HG03103 (cell line): ENCODE results near the gene ZFYVE28.
"Not testable (repeated sequence)": the region's sequence is repeated elsewhere in the genome, so short reads cannot be mapped to it uniquely, and the experiment has no call there.

Experiments
- ATAC-seq: cut with Tn5 transposase; IDR thresholded peaks from one replicate; pipeline ENCODE4 v1.9.1; 2021; ENCODE audit warnings: low read depth; ENCODE audit not compliant: unreplicated experiment

ZFYVE28 gene

DNA sequence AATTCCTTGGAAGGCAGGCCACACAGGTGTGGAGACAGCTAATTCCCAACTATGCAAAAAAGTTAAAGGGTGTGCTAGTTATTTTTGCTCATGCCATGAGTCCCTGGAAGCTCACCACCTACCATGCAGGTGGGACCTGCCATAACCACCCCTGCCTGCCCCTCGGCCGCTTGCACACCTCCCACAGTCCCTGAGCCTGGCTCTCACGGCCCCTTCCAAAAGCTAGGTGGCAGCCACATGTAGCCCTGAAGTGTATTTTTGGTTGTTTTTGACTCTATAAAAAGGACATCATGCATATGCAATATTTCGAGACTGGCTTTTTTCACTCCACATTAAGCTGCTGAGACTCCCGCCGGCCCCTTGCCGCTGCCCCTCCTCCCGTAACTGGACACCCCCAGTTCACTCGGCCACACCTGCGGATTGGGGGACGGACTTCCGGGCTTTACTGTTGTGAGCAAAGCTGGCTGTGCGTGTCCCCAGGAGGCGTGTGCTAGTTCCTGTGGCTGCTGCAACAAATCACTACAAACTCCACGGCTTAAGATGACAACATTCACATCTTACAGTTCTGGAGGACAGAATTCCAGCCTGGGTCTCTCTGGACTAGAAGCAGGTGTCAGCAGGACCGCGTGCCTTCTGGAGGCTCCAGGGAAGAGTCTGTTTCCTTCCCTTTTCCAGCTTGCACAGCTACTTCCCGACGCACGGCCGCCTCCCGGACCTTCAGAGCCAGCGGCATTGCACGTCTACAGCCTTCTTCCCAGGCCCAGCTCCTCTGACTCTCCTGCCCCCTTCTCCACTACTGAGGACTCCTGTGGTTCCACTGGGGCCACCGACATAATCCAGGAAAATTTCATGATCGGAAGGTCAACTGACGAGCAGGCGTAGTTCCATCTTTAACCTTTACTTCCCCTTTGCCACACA lies 24.8 kb downstream of the ZFYVE28 start:
- no peak for ATAC-seq

DNA sequence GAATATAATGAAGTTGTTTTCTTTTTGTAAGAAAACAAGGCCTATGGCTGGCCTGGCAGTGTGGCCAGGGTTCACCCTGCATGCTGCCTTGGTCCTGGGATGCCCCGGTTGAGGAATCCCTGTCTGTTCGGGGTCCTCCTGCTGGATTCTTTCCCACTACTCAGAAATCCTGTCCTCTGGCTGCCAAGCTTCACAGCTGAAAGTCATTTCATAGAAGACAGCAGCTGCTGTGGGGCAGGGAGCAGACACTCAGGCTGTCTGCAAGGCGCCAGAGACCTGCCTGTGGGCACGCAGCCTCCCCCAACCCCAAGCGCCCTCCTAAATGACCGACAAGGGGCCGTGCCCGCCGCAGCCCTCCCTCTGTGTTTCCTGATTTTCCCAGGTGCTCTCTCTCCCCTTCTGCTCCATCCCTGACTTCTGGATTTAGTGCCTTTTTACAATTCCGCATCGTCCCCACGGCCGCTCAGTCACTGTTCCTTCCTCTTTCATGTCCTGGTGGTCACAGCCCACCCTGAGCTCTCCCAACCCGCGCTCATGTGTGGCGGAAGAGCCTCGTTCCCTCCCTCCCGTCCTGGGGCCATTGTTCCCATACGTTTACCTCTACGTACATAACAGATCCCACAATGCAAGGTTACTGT lies 27.5 kb downstream of the ZFYVE28 start:
- ATAC-seq, result no peak

DNA sequence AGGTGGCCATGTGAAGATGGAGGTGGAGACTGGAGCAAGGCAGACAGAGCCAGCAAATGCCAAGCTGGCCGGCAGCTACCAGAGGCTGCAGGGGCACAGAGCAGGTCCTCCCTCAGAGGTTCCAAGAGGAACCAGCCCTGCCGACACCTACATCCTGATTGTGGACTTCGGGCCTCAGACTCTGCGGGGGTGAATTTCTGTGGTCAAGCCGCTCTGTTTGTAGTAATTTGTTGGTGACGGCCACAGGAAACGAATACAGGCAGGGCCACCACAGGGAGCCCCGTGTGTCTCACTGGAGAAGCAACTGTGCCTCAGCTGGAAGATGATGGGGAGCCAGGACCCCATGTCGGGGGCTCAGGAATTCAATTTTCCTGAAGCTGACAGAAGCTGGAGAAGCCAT lies 28.3 kb downstream of the ZFYVE28 start:
- no peak for ATAC-seq

DNA sequence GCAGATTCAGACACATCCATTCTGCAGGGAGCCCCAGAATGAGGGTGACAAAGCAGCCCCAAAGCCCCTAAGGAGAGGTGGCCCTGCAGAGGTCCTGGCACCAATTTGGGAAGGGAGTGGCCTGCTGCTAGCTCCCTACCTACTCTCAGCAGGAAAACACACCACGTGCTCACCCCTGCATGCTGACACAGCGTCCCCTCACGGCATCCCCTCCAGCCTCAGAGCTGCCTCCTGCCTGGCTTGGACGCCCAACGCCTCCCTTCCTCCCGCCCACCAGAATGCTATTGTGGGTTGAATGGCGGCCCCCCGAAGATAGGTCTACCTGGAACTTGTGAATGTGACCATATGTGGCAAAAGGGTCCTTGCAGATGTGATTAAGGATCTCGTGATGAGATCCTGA lies 28.8 kb downstream of the ZFYVE28 start:
- ATAC-seq, result no peak

DNA sequence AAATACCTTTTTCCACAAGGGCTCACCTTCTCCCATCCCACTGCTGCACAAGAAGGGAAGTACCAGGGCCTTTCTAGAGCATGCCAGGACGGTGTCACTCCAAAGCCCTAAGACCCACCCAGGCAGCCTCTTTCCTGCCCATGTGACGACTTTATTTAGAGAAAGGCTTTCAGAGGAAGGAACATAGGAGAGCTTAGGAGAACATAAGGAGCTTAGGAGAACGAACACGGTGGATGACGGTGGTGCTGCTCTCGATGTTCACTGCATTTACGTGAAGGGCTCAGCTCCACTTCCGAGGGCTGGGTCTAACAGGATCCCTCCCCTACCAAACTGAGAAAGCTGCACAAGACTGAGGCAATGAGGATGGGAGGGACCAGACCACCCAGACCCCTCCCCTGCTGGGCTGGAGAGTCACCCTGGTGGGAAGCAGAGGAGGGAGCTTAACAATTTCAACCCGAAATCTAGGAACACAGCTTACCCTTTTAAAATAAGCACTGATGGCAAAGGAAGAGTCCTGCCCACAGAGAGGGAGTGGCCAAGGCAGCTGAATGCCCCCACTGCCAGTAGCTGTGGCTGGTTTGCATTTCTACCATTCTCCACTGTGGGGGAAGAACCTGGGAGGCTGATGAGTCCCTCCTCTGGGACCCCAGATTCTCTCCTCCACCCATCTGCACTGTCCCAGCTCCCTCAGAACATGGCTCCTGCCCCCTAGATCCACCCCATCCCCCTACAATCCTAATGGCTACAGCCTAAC lies 29.8 kb downstream of the ZFYVE28 start:
- no peak for ATAC-seq

DNA sequence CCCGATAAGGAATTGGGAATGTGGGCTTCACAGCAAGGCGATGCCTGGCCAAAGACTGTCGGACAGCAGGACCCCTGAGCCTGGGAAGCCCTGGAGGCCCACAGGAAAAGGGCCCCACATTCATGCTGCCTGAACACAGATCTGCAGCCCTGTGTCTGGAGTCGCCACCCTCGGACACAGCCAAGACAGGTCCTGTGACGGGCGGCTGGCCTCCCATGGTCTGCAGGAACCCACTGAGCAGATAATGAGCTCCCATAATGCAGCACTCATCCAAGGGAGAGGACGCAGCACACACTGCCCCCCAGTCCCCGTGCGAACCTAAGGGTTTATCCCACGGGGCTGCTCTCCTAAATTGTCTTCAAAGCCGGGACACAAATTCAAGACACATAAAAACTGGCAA lies 30.6 kb downstream of the ZFYVE28 start:
- ATAC-seq, result no peak

DNA sequence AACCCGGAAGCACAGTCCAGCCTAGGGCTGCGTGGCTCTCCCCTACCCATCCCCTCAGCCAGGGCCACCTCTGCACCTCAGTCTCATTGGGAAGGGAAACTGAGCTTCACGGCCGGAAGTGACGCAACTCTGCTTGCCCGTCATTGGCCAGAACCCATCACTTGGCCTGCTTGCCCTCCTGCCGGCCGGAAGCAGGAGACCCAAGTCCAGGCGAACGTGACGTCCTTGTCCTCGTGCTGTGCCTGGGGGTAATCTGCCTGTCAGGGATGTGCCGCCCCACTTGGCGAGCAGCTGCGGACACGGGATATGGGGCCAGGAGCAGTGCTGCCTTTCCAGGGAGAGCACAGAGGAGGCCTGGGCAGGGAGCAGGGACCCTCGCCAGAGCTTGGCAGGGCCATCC lies 31.2 kb downstream of the ZFYVE28 start:
- no peak for ATAC-seq

DNA sequence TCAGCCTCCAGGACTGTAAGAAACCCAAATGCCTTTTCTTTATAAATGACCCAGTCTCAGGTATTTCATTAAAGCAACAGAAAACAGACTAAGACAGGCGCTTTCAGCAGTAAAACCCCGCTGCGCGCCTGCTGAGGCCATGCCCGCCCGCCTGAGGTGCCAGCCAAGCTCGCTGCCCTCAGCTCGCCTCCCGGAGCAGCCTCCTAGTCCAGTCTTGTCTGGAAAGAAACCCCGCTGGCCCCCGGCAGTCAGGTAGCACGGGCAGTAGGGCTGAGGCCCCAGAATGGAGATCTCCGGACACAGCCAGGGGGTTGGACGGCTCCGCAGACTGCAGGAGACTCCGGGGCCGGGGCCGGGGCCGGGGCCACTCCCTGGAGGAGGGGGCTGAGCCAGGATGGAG lies 31.7 kb downstream of the ZFYVE28 start:
- no peak for ATAC-seq

DNA sequence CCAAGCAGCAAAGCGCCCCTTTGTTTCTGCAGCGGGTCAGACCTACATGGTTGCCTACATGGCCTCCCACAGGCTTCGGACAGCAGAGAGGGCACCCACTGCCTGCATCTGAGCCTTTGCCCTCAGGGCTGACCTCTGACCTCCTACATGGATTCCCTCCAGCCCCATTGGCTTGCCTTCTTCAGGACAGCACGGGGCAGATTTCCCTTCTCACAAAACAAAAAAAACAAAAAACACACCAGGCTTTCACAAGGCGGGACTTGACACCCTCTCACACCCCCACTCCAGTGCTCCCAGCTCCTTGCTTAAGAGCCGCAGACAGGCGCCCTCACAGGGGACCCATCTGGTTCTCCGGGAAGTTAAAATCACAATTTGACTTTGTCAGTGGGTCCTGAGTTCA lies 32.9 kb downstream of the ZFYVE28 start:
- no peak for ATAC-seq

DNA sequence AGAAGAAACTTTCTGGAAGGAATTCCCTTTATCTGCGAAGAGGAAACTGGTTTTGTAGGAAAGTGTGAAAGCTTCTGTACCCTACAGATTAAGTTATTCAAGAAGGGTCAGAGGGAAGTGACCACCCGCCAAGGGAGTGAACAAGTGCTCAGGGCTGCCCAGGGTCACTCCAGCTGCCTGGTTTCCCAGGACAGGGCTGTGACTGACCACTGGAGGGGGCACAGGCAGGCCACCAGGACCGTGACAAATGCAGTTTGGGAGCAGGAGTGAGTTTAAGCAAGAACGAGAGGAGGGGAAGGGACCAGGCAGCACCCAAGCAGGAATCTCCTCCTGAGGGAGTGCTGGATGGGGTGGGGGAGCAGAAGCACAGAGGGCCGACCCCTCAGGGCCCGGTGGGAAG lies 34.2 kb downstream of the ZFYVE28 start:
- ATAC-seq, result no peak

DNA sequence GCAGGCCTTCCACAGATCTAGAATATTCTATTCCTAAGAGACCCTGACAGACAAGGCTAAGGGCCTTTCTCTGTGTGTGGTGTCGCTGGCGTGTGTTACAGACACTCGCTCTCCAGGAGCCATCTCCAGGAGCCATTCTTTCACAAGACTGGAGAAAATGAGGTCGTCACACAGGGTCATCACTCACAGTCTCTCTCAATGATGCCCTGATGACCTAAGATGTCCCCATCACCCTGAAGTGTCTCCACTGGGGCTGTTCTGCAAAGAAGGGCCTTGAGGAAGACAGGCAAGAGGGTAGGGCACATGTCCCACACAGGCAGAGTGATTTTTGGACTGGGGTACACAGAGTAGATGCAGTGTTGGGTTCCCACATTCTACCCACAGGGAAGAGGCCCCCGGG lies 34.7 kb downstream of the ZFYVE28 start:
- ATAC-seq, result no peak

DNA sequence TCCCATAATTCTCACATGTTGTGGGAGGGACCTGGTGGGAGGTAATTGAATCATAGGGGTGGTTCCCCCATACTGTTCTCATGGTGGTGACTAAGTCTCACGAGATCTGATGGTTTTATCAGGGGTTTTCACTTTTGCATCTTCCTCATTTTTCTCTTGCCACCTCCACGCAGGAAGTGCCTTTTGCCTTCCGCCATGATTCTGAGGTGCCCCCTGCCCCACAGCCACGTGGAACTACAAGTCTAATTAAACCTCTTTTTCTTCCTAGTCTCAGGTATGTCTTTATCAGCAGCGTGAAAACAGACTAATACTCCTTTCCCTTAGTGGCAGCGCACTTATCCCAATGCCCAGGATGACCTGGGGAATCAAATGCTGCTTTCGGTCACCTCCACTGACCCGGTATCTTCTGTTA lies 35.2 kb downstream of the ZFYVE28 start:
- not testable (repeated sequence) for ATAC-seq

DNA sequence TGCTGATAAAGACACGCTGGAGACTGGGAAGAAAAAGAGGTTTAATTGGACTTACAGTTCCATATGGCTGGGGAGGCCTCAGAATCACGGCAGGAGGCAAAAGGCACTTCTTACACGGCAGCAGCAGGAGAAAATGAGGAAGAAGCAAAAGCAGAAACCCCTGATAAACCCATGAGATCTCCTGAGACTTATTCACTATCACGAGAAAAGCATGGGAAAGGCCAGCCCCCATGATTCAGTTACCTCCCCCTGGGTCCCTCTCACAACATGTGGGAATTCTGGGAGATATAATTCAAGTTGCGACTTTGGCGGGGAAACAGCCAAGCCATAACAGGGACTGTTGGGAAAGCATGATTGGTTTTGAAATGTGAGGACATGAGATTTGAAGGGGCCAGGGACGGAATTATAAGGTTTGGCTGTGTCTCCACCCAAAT lies 35.7 kb downstream of the ZFYVE28 start:
- ATAC-seq, result not testable (repeated sequence)

DNA sequence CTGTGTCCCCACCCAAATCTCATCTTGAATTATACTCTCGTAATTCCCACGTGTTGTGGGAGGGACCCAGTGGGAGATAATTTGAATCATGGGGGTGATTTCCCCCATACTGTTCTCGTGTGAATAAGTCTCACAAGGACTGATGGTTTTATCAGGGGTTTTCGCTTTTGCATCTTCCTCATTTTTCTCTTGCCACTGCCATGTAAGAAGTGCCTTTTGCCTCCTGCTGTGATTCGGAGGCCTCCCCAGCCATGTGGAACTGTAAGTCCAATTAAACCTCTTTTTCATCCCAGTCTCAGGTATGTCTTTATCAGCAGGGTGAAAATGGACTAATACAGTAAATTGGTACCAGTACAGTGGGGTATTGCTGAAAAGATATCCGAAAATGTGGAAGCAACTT lies 37.9 kb downstream of the ZFYVE28 start:
- not testable (repeated sequence) for ATAC-seq

DNA sequence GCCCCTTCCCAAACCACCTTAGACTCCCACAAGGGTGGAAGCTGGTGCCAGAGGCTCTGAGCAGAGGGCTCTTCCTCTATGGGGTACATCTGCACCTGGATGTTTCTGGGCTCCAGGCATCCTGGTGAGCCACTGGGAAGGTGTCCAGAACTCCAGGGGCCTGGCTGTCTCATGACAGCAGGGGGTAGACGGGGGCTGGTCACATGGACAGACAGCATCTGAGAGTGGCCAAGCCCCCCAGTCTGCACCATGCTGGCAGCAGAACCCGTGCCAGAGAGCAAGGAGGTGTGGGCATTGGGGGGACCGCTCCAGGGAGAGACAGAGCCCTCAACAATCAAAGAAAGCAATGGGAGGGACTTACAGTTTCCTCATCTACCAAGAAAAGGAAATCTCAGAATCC lies 39.5 kb downstream of the ZFYVE28 start:
- no peak for ATAC-seq

DNA sequence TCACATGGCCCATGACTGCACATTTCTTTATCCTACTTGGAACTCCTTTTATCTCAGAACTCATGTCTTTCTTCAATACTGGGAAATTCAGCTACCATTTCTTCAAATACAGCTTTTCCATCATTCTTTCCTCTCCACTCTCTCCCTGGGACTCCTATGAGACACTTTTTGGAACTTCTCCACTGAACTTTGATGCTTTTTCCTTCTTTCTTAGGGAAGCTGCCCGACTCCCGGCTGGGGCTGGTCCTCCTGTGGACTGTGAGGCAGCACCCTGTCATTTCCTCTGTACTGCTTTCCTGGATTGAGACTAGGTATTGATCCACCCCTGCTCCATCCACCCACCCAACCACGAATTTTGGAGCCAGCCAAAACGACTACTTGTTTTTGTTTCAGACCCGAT lies 40.0 kb downstream of the ZFYVE28 start:
- no peak for ATAC-seq

DNA sequence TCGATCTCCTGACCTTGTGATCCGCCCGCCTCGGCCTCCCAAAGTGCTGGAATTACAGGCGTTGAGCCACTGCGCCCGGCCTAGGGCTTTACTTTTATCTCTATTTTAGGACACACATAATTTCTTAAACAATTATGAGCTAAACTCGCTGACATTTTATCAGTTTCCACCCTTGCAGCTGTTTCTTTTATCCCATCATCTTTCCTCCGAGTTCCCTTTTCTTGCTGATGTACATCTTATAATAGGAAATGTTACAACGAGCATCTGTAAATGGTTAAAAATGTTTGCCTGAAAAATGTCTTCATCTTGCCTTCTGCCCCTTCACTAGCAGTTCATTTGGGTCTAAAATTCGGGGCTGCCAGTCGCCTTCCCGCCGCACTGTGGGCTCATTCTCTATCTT lies 41.2 kb downstream of the ZFYVE28 start:
- no peak for ATAC-seq

DNA sequence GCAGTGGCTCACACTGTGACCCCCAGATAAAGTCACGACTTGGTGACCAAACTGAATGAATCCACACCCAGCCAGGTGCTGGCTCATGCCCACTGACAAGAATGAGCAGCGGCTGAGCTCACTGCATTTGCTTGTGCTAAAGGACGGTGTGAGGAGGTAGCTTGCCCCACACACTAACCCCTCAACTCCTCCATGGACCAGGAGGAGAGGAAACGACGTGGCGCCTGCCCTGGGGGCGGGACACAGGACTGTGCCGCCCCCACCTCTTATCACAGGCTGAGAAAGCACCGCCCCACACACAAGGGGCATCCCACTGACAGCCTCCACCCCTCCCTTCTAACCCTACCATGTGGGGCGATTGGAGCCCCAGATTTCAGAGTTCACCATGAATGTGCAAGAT lies 43.0 kb downstream of the ZFYVE28 start:
- ATAC-seq, result no peak

DNA sequence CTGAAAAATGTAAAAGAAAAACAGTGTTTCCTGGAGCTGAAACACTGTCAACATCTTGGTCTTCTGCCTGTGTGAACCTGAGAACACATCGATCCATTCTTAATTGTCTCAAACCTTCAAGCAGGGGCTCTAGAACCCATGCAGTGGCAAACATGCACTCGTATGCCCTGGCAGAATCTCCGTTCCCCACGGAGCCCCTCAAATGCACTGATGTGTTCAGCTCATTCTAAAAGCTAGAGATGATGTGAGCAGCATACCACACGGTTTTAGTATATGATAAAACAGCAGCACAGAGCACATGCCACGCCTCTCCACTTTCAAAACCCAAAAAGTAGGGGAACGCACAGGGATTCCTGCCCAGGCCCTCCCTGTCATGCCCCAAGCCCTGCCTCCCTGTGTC lies 44.9 kb downstream of the ZFYVE28 start:
- ATAC-seq, result no peak

DNA sequence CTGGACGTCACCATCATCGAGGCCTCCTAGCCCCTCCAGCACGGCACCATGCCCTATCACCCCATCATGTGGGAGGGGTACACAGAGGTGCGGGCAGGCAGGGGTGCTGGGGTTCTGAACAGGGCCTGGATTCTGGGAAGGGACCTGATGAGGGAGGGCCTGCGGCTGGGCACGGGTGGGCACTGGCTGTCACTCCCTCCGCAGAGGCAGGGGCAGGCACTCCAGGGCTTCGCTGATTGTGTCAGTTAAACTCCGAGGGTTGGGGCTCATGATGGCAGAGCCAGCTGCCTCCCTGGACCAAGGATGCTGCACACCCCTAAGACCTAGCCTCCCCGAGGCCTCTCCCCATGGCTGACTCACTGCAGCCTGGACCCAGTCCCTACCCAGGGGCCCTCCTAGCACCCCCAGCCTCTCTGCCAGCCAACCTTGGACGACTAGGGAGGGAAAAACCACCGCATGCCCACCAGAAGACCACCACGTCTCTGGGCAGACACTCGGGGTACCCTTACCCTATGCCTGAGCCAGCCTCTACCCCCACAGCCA lies 45.9 kb downstream of the ZFYVE28 start:
- no peak for ATAC-seq
